ENCODE results near the gene PLA2G5.

GRCh38 chr1:20108366-20109123, 38.6 kb downstream of the PLA2G5 start:
- TF ChIP-seq ZFP30 (CRISPR knock-in tag; IDR thresholded peaks at IDR 0.05) (no peak), RARB (CRISPR knock-in tag; IDR thresholded peaks at IDR 0.05) (no peak)
